ENCODE measurements around the gene RHPN2.

DNA sequence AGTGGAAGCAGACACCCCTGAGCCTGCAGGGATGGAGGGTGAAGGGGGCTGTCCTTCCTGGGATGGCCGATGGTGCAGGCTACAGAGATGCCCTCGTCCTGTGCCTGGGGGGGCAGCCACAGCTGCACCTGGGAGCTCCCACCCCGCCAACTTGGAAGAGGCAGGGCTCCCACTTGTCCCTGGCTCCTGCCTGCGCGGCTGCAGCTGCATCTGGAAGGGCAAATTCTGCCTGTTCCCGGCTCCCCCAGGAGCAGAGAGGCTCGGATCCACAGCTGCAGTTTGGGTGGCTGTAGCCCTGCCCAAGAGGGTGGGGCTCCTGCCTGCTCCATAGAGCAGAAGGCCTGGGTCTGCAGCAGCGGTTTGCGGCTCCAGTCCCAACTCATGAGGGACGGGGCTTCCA lies 95.1 kb downstream of the RHPN2 start:
- TF ChIP-seq, protein P1, sequence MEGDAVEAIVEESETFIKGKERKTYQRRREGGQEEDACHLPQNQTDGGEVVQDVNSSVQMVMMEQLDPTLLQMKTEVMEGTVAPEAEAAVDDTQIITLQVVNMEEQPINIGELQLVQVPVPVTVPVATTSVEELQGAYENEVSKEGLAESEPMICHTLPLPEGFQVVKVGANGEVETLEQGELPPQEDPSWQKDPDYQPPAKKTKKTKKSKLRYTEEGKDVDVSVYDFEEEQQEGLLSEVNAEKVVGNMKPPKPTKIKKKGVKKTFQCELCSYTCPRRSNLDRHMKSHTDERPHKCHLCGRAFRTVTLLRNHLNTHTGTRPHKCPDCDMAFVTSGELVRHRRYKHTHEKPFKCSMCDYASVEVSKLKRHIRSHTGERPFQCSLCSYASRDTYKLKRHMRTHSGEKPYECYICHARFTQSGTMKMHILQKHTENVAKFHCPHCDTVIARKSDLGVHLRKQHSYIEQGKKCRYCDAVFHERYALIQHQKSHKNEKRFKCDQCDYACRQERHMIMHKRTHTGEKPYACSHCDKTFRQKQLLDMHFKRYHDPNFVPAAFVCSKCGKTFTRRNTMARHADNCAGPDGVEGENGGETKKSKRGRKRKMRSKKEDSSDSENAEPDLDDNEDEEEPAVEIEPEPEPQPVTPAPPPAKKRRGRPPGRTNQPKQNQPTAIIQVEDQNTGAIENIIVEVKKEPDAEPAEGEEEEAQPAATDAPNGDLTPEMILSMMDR (IDR thresholded peaks at IDR 0.05) = no peak
- TF ChIP-seq POLR2A (IDR thresholded peaks at IDR 0.05; ENCODE audit: low read length) = no peak
- TF ChIP-seq EP300 (IDR thresholded peaks at IDR 0.05) = no peak
- TF ChIP-seq MYC (IDR thresholded peaks at IDR 0.05; ENCODE audit: borderline replicate concordance, low read length) = no peak
- no peak for TF ChIP-seq MAZ (IDR thresholded peaks at IDR 0.05; ENCODE audit: borderline replicate concordance, low read depth, low read length)
